ENCODE results near the gene OR51V1. TPM values are rescaled to one million over a fixed set of nuclear protein-coding genes. Genes with fewer than 3 reads are reported as not detected.

The OR51V1 gene
- total and polyA plus RNA-seq, 2 donors (not counting 1 experiment from before 2014, with no cell fraction given) = not detected

- DNase-seq (no peak), ATAC-seq (ENCODE audit: low read depth) (no peak)
- WGBS (ENCODE audit: insufficient coverage) = 71% methylated on average over 3 of the region's 3 CpGs
- no peaks in the 10 kb centered on the region for H3K9me3 ChIP-seq (ENCODE audit: control extremely low read depth in 1 of 3, control insufficient read depth in 2 of 3, insufficient read depth in 1 of 3, low read length in 2 of 3)
- Mint-ChIP-seq H3K27me3 (peaks cover 8% of the 10 kb centered on the region), H3K4me3 (no peak overlapping the region), H3K27ac (no peak overlapping the region), H3K4me1 (peaks cover 6% of the 10 kb centered on the region), H3K9me3 (ENCODE audit: insufficient read depth) (no peaks in the 10 kb centered on the region)
- no peaks in the 10 kb centered on the region for H4K20me1 ChIP-seq (ENCODE audit: control insufficient read depth, insufficient read depth, low read length, poor library complexity, severe bottlenecking)
- no peak overlapping the region for H3K9ac ChIP-seq (ENCODE audit: low read length)
- no peaks in the 10 kb centered on the region for H3K36me3 ChIP-seq (replicated peaks in 1 of 2; ENCODE audit: control extremely low read depth in 1 of 2, control insufficient read depth in 1 of 2, extremely low read depth in 1 of 2, insufficient read depth in 2 of 2, low read length in 1 of 2)
- no peaks in the 10 kb centered on the region for H3K79me2 ChIP-seq (ENCODE audit: control insufficient read depth, insufficient read depth, low read length)
- intact Hi-C loops (cut with micrococcal nuclease) = no loop called here
- no peak overlapping the region for H3K4me3 ChIP-seq (ENCODE audit: control extremely low read depth in 1 of 5, extremely low read depth in 1 of 5, insufficient read depth in 1 of 5, low read depth in 2 of 5, low read length in 4 of 5)
- H2AFZ ChIP-seq (ENCODE audit: insufficient read depth, low read depth, low read length, poor library complexity, severe bottlenecking) = no peak overlapping the region
- no peaks in the 10 kb centered on the region for H3K4me1 ChIP-seq (ENCODE audit: control insufficient read depth in 2 of 2, insufficient read depth in 2 of 2, low read length in 2 of 2)
- TF ChIP-seq EZH2 (IDR thresholded peaks at IDR 0.05; ENCODE audit: borderline replicate concordance, insufficient read depth, low read depth, low read length, poor library complexity, severe bottlenecking) = no peak
- TF ChIP-seq, protein P1, sequence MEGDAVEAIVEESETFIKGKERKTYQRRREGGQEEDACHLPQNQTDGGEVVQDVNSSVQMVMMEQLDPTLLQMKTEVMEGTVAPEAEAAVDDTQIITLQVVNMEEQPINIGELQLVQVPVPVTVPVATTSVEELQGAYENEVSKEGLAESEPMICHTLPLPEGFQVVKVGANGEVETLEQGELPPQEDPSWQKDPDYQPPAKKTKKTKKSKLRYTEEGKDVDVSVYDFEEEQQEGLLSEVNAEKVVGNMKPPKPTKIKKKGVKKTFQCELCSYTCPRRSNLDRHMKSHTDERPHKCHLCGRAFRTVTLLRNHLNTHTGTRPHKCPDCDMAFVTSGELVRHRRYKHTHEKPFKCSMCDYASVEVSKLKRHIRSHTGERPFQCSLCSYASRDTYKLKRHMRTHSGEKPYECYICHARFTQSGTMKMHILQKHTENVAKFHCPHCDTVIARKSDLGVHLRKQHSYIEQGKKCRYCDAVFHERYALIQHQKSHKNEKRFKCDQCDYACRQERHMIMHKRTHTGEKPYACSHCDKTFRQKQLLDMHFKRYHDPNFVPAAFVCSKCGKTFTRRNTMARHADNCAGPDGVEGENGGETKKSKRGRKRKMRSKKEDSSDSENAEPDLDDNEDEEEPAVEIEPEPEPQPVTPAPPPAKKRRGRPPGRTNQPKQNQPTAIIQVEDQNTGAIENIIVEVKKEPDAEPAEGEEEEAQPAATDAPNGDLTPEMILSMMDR (IDR thresholded peaks at IDR 0.05) = no peak
- POLR2A ChIA-PET = no interaction called here
- H3K27me3 ChIP-seq (replicated peaks in 1 of 4; ENCODE audit: control extremely low read depth in 1 of 4, control insufficient read depth in 3 of 4, insufficient read depth in 4 of 4, low read length in 3 of 4) = no peaks in the 10 kb centered on the region
- CTCF ChIA-PET = no interaction called here
- no peak overlapping the region for H3K27ac ChIP-seq (ENCODE audit: low read length in 2 of 2)
- H3K4me2 ChIP-seq (replicated peaks; ENCODE audit: low read depth, low read length, poor library complexity, severe bottlenecking) = no peak overlapping the region
Observed at GRCh38 chr11:5232176-5232575, 31.7 kb upstream of the OR51V1 start.

GRCh38 chr11:5231111-5231510, 30.6 kb upstream of the OR51V1 start:
- Histone ChIP-seq H3K4me2 (replicated peaks; ENCODE audit: low read depth, low read length, poor library complexity, severe bottlenecking) (no peak overlapping the region), H3K27ac (ENCODE audit: low read length in 2 of 2) (no peak overlapping the region), H3K79me2 (ENCODE audit: control insufficient read depth, insufficient read depth, low read length) (no peaks in the 10 kb centered on the region), H3K9me3 (ENCODE audit: control extremely low read depth in 1 of 3, control insufficient read depth in 2 of 3, insufficient read depth in 1 of 3, low read length in 2 of 3) (no peaks in the 10 kb centered on the region), H3K9ac (ENCODE audit: low read length) (no peak overlapping the region), H2AFZ (ENCODE audit: insufficient read depth, low read depth, low read length, poor library complexity, severe bottlenecking) (no peak overlapping the region), H4K20me1 (ENCODE audit: control insufficient read depth, insufficient read depth, low read length, poor library complexity, severe bottlenecking) (no peaks in the 10 kb centered on the region), H3K36me3 (replicated peaks in 1 of 2; ENCODE audit: control extremely low read depth in 1 of 2, control insufficient read depth in 1 of 2, extremely low read depth in 1 of 2, insufficient read depth in 2 of 2, low read length in 1 of 2) (no peaks in the 10 kb centered on the region), H3K4me3 (ENCODE audit: control extremely low read depth in 1 of 5, extremely low read depth in 1 of 5, insufficient read depth in 1 of 5, low read depth in 2 of 5, low read length in 4 of 5) (no peak overlapping the region), H3K4me1 (ENCODE audit: control insufficient read depth in 2 of 2, insufficient read depth in 2 of 2, low read length in 2 of 2) (no peaks in the 10 kb centered on the region), H3K27me3 (replicated peaks in 1 of 4; ENCODE audit: control extremely low read depth in 1 of 4, control insufficient read depth in 3 of 4, insufficient read depth in 4 of 4, low read length in 3 of 4) (no peaks in the 10 kb centered on the region)
- no peak for ATAC-seq (ENCODE audit: low read depth)
- intact Hi-C loops (cut with micrococcal nuclease) = no loop called here
- Mint-ChIP-seq H3K27ac (no peak overlapping the region), H3K4me3 (no peak overlapping the region), H3K9me3 (ENCODE audit: insufficient read depth) (no peaks in the 10 kb centered on the region), H3K4me1 (peaks cover 6% of the 10 kb centered on the region), H3K27me3 (peaks cover 3% of the 10 kb centered on the region)
- no CpG with 5 or more reads among the region's 2 CpGs for WGBS (ENCODE audit: insufficient coverage)
- DNase-seq = no peak
- TF ChIP-seq EZH2 (IDR thresholded peaks at IDR 0.05; ENCODE audit: borderline replicate concordance, insufficient read depth, low read depth, low read length, poor library complexity, severe bottlenecking) = no peak
- TF ChIP-seq, protein P1 (IDR thresholded peaks at IDR 0.05) = no peak
- POLR2A ChIA-PET = no interaction called here
- CTCF ChIA-PET = no interaction called here

All from B cell (primary cell).